Effector memory CD4-positive, alpha-beta T cell (primary cell): ENCODE results near the gene FOXF1.

Experiments used
- DNase-seq, 3 donors: peaks; one replicate each; pipeline ENCODE4 v3.0.0-alpha.2; 2020
- H3K27ac ChIP-seq: 2 replicates; pipeline ENCODE4 v1.7.0; 2013; ENCODE audit warnings: mild to moderate bottlenecking, low read length, moderate library complexity; ENCODE audit not compliant: insufficient read depth, poor library complexity, severe bottlenecking
- H3K27me3 ChIP-seq: replicated peaks from 2 replicates; pipeline ENCODE4 v1.7.0; 2013; ENCODE audit warnings: mild to moderate bottlenecking, low read length; ENCODE audit not compliant: insufficient read depth, control insufficient read depth, poor library complexity, severe bottlenecking
- H3K36me3 ChIP-seq: 2 replicates; pipeline ENCODE4 v1.7.0; 2013; ENCODE audit warnings: mild to moderate bottlenecking, low read length, moderate library complexity; ENCODE audit not compliant: control insufficient read depth, insufficient read depth
- H3K4me1 ChIP-seq: 2 replicates; pipeline ENCODE4 v1.7.0; 2013; ENCODE audit warnings: low read length, mild to moderate bottlenecking; ENCODE audit not compliant: control insufficient read depth, insufficient read depth, poor library complexity, severe bottlenecking
- H3K4me3 ChIP-seq: 2 replicates; pipeline ENCODE4 v1.7.0; 2013; ENCODE audit warnings: low read length, low read depth, mild to moderate bottlenecking; ENCODE audit not compliant: insufficient read depth, poor library complexity, severe bottlenecking
- H3K9me3 ChIP-seq: 2 replicates; pipeline ENCODE4 v1.7.0; 2013; ENCODE audit warnings: mild to moderate bottlenecking, low read length, moderate library complexity; ENCODE audit not compliant: control insufficient read depth

Gene FOXF1

GRCh38 chr16:86511317-86512161 is 1.2 kb downstream of the FOXF1 start:
- H3K27me3 ChIP-seq = peaks cover 58% of the 10 kb centered on the region
- no peak overlapping the region for H3K4me3 ChIP-seq
- H3K9me3 ChIP-seq = no peaks in the 10 kb centered on the region
- H3K4me1 ChIP-seq = peaks cover 16% of the 10 kb centered on the region
- no peak for DNase-seq
- no peak overlapping the region for H3K27ac ChIP-seq
- no peaks in the 10 kb centered on the region for H3K36me3 ChIP-seq

GRCh38 chr16:86512301-86512859 is 2.1 kb downstream of the FOXF1 start:
- no peak overlapping the region for H3K27ac ChIP-seq
- H3K4me1 ChIP-seq = peaks cover 16% of the 10 kb centered on the region
- no peaks in the 10 kb centered on the region for H3K9me3 ChIP-seq
- no peaks in the 10 kb centered on the region for H3K36me3 ChIP-seq
- H3K27me3 ChIP-seq = peaks cover 58% of the 10 kb centered on the region
- no peak overlapping the region for H3K4me3 ChIP-seq
- DNase-seq = no peak

- Histone ChIP-seq H3K4me1 (peaks cover 16% of the 10 kb centered on the region), H3K27me3 (peaks cover 59% of the 10 kb centered on the region), H3K9me3 (no peaks in the 10 kb centered on the region), H3K36me3 (no peaks in the 10 kb centered on the region), H3K27ac (no peak overlapping the region), H3K4me3 (no peak overlapping the region)
- DNase-seq = no peak
These were observed 2.6 kb downstream of the FOXF1 start for GRCh38 chr16:86512860-86513470.

- Histone ChIP-seq H3K27ac (no peak overlapping the region), H3K36me3 (no peaks in the 10 kb centered on the region), H3K4me3 (no peak overlapping the region), H3K9me3 (no peaks in the 10 kb centered on the region), H3K27me3 (peaks cover 56% of the 10 kb centered on the region), H3K4me1 (peaks cover 16% of the 10 kb centered on the region)
- DNase-seq = no peak
These were observed 3.3 kb downstream of the FOXF1 start for GRCh38 chr16:86513471-86514277.

GRCh38 chr16:86514481-86515376 is 4.4 kb downstream of the FOXF1 start:
- peaks cover 8% of the 10 kb centered on the region for H3K4me1 ChIP-seq
- H3K4me3 ChIP-seq = no peak overlapping the region
- peaks cover 50% of the 10 kb centered on the region for H3K27me3 ChIP-seq

GRCh38 chr16:86515413-86515776 is 5.1 kb downstream of the FOXF1 start:
- no peak overlapping the region for H3K4me3 ChIP-seq

More at GRCh38 chr16:86514481-86515376, 4.4 kb downstream of the FOXF1 start:
- Histone ChIP-seq H3K27ac (no peak overlapping the region), H3K36me3 (no peaks in the 10 kb centered on the region), H3K9me3 (no peaks in the 10 kb centered on the region)
- no peak for DNase-seq

GRCh38 chr16:86515777-86516622 is 5.7 kb downstream of the FOXF1 start:
- Histone ChIP-seq H3K4me1 (peaks cover 7% of the 10 kb centered on the region), H3K27me3 (peaks cover 53% of the 10 kb centered on the region), H3K4me3 (no peak overlapping the region)

More at GRCh38 chr16:86515413-86515776, 5.1 kb downstream of the FOXF1 start:
- H3K4me1 ChIP-seq = peaks cover 10% of the 10 kb centered on the region
- H3K27me3 ChIP-seq = peaks cover 52% of the 10 kb centered on the region
- no peak overlapping the region for H3K27ac ChIP-seq
- DNase-seq = no peak
- H3K36me3 ChIP-seq = no peaks in the 10 kb centered on the region
- no peaks in the 10 kb centered on the region for H3K9me3 ChIP-seq

GRCh38 chr16:86516623-86517003 is 6.3 kb downstream of the FOXF1 start:
- Histone ChIP-seq H3K9me3 (no peaks in the 10 kb centered on the region), H3K4me1 (peaks cover 7% of the 10 kb centered on the region), H3K27me3 (peaks cover 47% of the 10 kb centered on the region), H3K27ac (no peak overlapping the region), H3K36me3 (no peaks in the 10 kb centered on the region), H3K4me3 (no peak overlapping the region)
- no peak for DNase-seq

More at GRCh38 chr16:86515777-86516622, 5.7 kb downstream of the FOXF1 start:
- Histone ChIP-seq H3K27ac (no peak overlapping the region), H3K9me3 (no peaks in the 10 kb centered on the region), H3K36me3 (no peaks in the 10 kb centered on the region)
- no peak for DNase-seq
